Thymus (tissue), 11 donors: ENCODE measurements around the gene RBM6. TPM values are rescaled to one million over a fixed set of nuclear protein-coding genes. Genes with fewer than 3 reads are reported as not detected.

Experiments
- DNase-seq, 9 donors: peaks; one replicate each; pipeline ENCODE4 v3.0.0-alpha.2; 2013; ENCODE audit warnings: low spot score in 9 of 9, low read depth in 6 of 9, missing footprints in 1 of 9
- H3K27ac ChIP-seq, 2 donors: one replicate each; pipeline ENCODE4 v1.5.1; 2013; ENCODE audit warnings: control low read depth in 1 of 2, low read depth in 1 of 2, low read length in 1 of 2, mild to moderate bottlenecking in 1 of 2, moderate library complexity in 1 of 2
- H3K27me3 ChIP-seq, 2 donors: one replicate each; pipeline ENCODE4 v1.5.1; 2013; ENCODE audit warnings: low read length in 1 of 2; ENCODE audit not compliant: control insufficient read depth in 2 of 2, insufficient read depth in 1 of 2
- H3K36me3 ChIP-seq, 2 donors: one replicate each; pipeline ENCODE4 v1.5.1; 2013; ENCODE audit warnings: low read length in 1 of 2, mild to moderate bottlenecking in 1 of 2, moderate library complexity in 1 of 2; ENCODE audit not compliant: control insufficient read depth in 2 of 2, insufficient read depth in 2 of 2
- H3K4me1 ChIP-seq, 2 donors: one replicate each; pipeline ENCODE4 v1.5.1; 2013; ENCODE audit warnings: low read length in 2 of 2; ENCODE audit not compliant: control insufficient read depth in 2 of 2, insufficient read depth in 2 of 2
- H3K4me3 ChIP-seq, 2 donors: one replicate each; pipeline ENCODE4 v1.5.1; 2013; ENCODE audit warnings: low read length in 2 of 2, control low read depth in 1 of 2, mild to moderate bottlenecking in 1 of 2
- H3K9me3 ChIP-seq, 2 donors: one replicate each; pipeline ENCODE4 v1.5.1; 2013; ENCODE audit warnings: low read length in 1 of 2, mild to moderate bottlenecking in 1 of 2; ENCODE audit not compliant: control insufficient read depth in 2 of 2, insufficient read depth in 1 of 2
- WGBS: extraction: QIAGEN DNeasy Blood & Tissue Kit; methylation state at CpG from one replicate; pipeline ENCODE4 v1.1.7; 2013; 5-methylcytosine and 5-hydroxymethylcytosine counted together
- polyA plus RNA-seq: library from polyadenylated mRNA; stranded (reverse); fragments of 200-250 nt; gene quantifications from one replicate; pipeline ENCODE4 v1.2.3, GENCODE V29; 2013
- total RNA-seq: library from RNA; stranded (reverse); fragments of 120-200 nt; gene quantifications from one replicate; pipeline ENCODE4 v1.2.4, GENCODE V29; 2013
- donor health status: healthy.

RBM6 gene
- total and polyA plus RNA-seq, 2 donors = 59.4 to 343 TPM

DNA sequence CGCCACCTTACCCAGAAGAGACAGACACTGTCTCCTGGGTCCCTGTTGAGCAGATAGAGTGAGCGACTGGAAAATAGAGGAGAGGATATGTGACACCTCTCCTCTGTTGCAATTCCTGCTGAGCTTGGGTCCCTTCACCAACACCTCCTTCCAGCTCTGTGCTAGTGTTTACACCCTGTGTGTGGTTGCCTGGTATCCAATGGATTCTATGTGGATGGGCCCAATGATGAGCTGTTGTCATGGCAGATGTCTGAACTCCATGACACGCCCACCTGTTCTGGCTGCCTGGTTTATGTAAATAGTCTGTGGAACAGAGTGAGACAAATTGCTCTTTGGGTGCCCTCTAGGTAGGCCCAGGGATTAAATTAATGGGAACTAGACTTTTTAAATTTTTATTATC, 172.5 kb downstream of the RBM6 start:
- no peak for DNase-seq
- H3K4me3 ChIP-seq = no peak overlapping the region
- no peaks in the 10 kb centered on the region for H3K27me3 ChIP-seq
- H3K4me1 ChIP-seq = no peaks in the 10 kb centered on the region
- no peaks in the 10 kb centered on the region for H3K9me3 ChIP-seq
- no peak overlapping the region for H3K27ac ChIP-seq
- peaks cover 94 to 96% of the 10 kb centered on the region in 2 donors for H3K36me3 ChIP-seq
- WGBS = 97% methylated on average over 3 of the region's 3 CpGs

DNA sequence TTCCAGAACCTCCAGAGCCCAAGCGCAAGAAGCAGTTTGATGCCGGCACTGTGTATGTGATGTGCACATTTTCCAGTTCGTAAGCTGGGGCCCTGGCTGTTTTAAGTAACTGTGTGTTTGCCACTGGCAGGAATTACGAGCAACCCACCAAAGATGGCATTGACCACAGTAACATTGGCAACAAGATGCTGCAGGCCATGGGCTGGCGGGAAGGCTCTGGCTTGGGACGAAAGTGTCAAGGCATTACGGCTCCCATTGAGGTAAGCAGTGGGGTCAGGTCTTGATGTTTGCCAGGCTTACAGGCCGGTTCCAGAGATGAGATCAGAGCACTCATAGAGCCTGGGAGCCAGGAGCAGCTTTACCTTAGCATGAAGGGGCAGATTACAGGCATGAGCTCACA, 177.2 kb downstream of the RBM6 start:
- 97% methylated on average over 8 of the region's 8 CpGs for WGBS
- Histone ChIP-seq H3K4me1 (peaks cover 0 to 2% of the 10 kb centered on the region in 2 donors), H3K27ac (no peak overlapping the region), H3K27me3 (no peaks in the 10 kb centered on the region), H3K9me3 (no peaks in the 10 kb centered on the region), H3K36me3 (peaks cover 86 to 100% of the 10 kb centered on the region in 2 donors), H3K4me3 (no peak overlapping the region)
- no peak for DNase-seq

DNA sequence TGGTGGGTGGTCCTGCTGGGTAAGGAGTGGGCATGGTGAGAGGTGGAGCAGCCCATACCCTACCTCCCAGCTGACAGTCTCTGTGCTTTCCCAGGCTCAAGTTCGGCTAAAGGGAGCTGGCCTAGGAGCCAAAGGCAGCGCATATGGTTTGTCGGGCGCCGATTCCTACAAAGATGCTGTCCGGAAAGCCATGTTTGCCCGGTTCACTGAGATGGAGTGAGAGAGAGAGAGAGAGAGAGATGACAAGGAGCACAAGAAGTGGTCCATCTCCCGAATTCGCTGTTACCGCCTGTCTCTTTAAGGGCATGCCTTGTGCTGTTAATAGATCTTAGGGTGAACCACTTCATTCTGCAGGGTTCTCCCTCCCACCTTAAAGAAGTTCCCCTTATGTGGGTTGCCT, 178.3 kb downstream of the RBM6 start:
- no peak overlapping the region for H3K4me3 ChIP-seq
- H3K4me1 ChIP-seq = peaks cover 0 to 2% of the 10 kb centered on the region in 2 donors
- no peak for DNase-seq
- H3K27ac ChIP-seq = no peak overlapping the region
- H3K9me3 ChIP-seq = no peaks in the 10 kb centered on the region
- peaks cover 86 to 94% of the 10 kb centered on the region in 2 donors for H3K36me3 ChIP-seq
- 97% methylated on average over 10 of the region's 10 CpGs for WGBS
- no peaks in the 10 kb centered on the region for H3K27me3 ChIP-seq

DNA sequence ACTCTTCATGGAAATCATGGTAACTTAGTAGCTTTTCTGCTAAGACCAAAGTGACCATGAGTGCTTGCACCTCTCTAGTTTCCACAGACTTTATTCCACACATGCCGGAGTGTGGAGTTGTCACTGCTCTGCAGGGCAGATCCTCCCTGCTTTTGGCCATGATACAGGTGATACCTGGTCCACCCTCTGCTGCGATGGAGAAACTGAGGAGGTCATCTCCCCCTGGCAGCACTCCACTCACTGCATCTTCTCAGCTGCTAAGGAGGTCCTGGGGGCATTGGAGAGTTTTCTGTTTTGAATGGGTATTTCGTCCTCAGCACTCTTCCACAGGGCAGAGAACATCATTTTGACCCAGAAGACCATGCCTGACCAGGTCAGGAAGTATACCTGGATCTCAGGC, 179.8 kb downstream of the RBM6 start:
- peaks cover 74 to 78% of the 10 kb centered on the region in 2 donors for H3K36me3 ChIP-seq
- H3K9me3 ChIP-seq = no peaks in the 10 kb centered on the region
- WGBS = 96% methylated on average over 3 of the region's 3 CpGs
- H3K4me3 ChIP-seq = no peak overlapping the region
- peaks cover 0 to 5% of the 10 kb centered on the region in 2 donors for H3K4me1 ChIP-seq
- no peaks in the 10 kb centered on the region for H3K27me3 ChIP-seq
- no peak for DNase-seq
- H3K27ac ChIP-seq = no peak overlapping the region

DNA sequence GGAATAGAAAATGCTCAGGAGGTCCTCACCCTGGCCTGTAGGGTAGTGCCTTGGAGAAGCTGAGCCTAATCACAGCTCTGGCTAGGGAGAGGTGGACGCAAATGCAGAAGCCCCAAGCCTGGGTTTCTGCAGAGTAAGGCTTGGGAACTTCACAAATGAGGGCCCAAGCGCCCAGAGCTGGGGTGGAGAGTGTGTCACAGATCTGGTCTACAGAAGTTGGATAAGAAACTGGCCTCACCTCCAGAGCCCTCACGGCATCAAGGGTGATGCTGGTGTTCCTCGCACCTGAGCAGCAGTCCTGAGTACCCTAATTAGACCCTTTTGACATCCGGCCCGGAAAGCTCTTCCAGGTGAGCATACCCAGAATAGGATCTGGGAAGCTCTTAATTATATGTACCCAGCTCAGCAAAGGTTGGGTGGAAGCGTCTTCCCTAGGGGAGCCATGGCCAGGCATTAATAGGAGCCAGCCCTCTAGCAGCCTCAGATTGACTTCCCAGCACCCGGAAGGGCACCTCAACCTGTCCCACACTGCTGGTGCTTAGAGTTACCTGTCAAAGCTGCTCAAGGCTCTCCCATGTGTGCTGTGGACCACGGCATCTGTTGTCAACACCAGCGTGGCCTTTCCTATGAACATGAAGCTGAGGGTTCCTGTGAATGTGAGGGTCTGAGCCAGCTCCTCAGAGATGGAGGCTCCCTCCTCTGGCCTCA, 180.6 kb downstream of the RBM6 start:
- no peaks in the 10 kb centered on the region for H3K27me3 ChIP-seq
- H3K4me1 ChIP-seq = peaks cover 0 to 5% of the 10 kb centered on the region in 2 donors
- no peaks in the 10 kb centered on the region for H3K9me3 ChIP-seq
- no peak overlapping the region for H3K27ac ChIP-seq
- H3K36me3 ChIP-seq = peaks cover 66 to 71% of the 10 kb centered on the region in 2 donors
- WGBS = 96% methylated on average over 10 of the region's 10 CpGs
- no peak overlapping the region for H3K4me3 ChIP-seq
- DNase-seq = no peak

DNA sequence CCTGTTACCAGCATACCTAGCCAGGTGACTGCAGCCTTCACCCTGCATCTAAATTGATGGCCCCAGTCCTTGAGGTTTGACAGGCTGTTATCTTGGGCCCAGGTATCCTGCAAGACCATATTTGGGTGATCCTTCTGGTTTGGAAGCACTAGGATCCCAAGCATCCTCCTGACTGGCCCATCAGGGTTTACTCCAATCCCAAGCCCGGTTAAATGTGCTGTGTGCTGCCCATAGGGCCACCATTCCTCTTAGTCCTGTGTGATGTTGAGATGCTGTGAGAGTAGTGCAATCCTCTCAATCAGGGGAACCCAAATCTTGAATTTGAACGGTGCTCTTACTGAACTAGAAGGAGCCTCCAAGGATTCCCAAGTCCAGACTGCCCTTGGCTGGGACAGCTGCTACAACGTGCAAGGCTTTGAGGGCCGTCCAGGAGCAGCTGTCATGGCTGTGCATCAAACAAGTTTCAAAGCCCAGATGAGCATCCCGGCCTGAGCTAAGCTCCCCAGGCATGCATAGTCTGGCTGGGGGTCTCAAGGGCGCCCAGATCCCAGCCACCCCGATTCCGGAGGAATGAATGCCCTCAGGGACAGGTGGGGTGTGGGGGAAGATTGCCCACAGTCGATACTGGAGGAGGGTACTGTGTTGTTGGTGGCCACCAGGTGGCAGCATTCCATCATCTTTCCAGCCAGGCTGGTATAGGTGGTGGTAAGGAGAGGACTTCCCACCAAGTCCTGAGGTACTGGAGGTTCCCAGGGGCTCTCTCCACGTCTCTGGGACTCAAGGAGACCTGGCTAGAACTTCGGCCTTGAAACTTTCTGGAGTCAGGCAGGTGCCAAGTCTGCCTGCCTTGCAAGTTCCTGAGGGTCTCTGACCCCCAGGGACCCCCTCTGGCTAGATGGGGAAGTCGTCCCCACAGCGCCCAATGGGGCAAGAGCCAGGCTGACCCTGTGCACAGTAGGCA, 181.4 kb downstream of the RBM6 start:
- H3K4me3 ChIP-seq = no peak overlapping the region
- DNase-seq = peak; percentile 30 to 84 (median 68)
- H3K9me3 ChIP-seq = no peaks in the 10 kb centered on the region
- no peak overlapping the region for H3K27ac ChIP-seq
- 53% methylated on average over 13 of the region's 13 CpGs for WGBS
- H3K4me1 ChIP-seq = peaks cover 0 to 9% of the 10 kb centered on the region in 2 donors
- peaks cover 58 to 63% of the 10 kb centered on the region in 2 donors for H3K36me3 ChIP-seq
- H3K27me3 ChIP-seq = no peaks in the 10 kb centered on the region

DNA sequence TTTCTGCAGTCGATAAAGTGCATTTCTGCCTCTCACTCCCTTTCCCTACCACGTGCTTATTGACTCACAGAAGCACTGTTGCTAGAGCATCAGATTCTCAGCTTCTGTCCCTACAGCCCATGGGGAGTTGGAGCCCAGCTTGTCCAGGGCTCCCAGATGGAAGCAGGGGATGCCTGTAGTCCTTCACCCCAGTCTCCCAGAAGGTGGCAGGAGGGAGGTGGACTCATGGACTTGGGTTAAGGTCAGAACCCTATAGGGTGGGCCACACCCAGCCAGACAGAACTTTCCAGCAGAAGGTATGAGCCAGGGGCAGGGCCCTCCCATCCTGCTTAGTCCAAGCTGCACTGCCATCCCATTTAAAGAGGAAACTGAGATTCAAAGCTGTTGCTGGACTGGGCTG, 182.1 kb downstream of the RBM6 start:
- Histone ChIP-seq H3K9me3 (no peaks in the 10 kb centered on the region), H3K36me3 (peaks cover 51 to 55% of the 10 kb centered on the region in 2 donors), H3K4me3 (no peak overlapping the region), H3K4me1 (peaks cover 0 to 9% of the 10 kb centered on the region in 2 donors), H3K27ac (no peak overlapping the region), H3K27me3 (no peaks in the 10 kb centered on the region)
- DNase-seq = no peak
- 95% methylated on average over 2 of the region's 2 CpGs for WGBS

DNA sequence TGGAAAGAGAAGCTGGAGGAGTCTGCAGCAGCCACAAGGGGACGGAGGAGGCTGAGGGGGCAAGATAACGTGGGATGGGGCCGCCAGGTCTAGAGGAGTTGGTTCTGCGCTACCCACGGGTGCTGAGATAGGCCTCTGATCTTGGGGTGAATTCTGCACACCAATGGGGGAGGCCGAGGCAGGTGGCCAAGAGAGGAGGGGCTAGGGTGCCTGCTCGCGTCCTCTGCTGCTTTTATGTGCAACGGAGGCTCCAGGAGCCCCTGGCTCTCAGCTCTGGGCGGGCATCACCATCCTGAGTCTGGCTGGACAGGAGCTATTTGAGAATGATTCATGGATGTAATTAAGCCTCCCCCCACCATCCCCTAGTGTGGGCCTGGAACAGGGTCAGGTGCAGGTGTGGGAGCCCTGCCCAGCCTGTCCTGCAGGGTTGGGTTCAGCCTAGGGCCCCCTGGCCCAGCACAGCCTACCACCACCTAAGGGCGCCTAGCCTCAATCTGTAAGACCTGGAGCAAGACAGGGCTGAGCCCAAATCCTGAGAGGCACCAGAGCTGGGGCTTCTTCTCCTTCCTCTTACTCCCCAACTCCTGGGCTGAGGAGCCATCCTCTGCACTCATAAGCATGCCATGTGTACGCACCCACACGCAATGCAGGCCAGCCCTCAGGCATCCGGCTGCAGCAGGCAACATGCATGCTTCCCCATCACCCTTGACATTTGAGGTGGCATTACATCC, 182.9 kb downstream of the RBM6 start:
- Histone ChIP-seq H3K36me3 (peaks cover 43 to 48% of the 10 kb centered on the region in 2 donors), H3K27me3 (no peaks in the 10 kb centered on the region), H3K9me3 (no peaks in the 10 kb centered on the region), H3K4me1 (peaks cover 0 to 9% of the 10 kb centered on the region in 2 donors), H3K4me3 (no peak overlapping the region), H3K27ac (no peak overlapping the region)
- DNase-seq = no peak
- WGBS = 94% methylated on average over 14 of the region's 14 CpGs
